ENCODE data around the gene MYBL2. TPM values are rescaled to one million over a fixed set of nuclear protein-coding genes. Genes with fewer than 3 reads are reported as not detected.

The MYBL2 gene
- total and polyA plus RNA-seq, 2 donors from 2014 or later, result 1.3 TPM; not detected in 1

DNA sequence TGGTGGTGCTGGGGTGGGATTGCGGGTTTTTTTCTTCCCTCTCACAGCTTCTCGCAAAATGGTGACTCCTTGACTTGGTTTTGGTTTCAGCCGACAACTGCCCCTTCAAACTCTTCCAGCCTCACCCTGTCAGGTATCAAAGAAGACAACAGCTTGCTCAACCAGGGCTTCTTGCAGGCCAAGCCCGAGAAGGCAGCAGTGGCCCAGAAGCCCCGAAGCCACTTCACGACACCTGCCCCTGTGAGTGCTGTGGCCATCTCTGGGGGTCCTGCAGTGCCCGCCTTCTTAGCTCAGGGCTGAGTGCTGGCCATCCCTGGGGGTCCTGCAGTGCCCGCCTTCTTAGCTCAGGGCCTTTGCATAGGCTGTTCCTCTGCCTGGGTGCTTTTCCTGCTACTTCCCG is 48.1 kb downstream of the MYBL2 start:
- intact Hi-C loops (cut with DNase I), result no loop called here
- no peaks in the 10 kb centered on the region for H3K9me3 ChIP-seq (ENCODE audit: control insufficient read depth in 2 of 3, insufficient read depth in 1 of 3, low read length in 3 of 3)
- H3K27ac ChIP-seq (ENCODE audit: low read depth in 2 of 2, low read length in 2 of 2), result no peak overlapping the region
- no peaks in the 10 kb centered on the region for H3K36me3 ChIP-seq (ENCODE audit: control insufficient read depth in 2 of 3, insufficient read depth in 3 of 3, low read length in 3 of 3)
- FAIRE-seq, result no peak
- no peaks in the 10 kb centered on the region for H3K27me3 ChIP-seq (ENCODE audit: control insufficient read depth, insufficient read depth, low read length)
- TF ChIP-seq CTCF (IDR thresholded peaks at IDR 0.05; ENCODE audit: borderline replicate concordance, extremely low read depth, insufficient read depth), result no peak
- H3K4me3 ChIP-seq (ENCODE audit: low read length in 3 of 3), result no peak overlapping the region
- H3K4me1 ChIP-seq (ENCODE audit: control insufficient read depth in 2 of 3, insufficient read depth in 2 of 3, low read depth in 1 of 3, low read length in 3 of 3), result no peaks in the 10 kb centered on the region
- DNase-seq, result no peak
- H3K9ac ChIP-seq (ENCODE audit: low read length in 3 of 3), result no peak overlapping the region

DNA sequence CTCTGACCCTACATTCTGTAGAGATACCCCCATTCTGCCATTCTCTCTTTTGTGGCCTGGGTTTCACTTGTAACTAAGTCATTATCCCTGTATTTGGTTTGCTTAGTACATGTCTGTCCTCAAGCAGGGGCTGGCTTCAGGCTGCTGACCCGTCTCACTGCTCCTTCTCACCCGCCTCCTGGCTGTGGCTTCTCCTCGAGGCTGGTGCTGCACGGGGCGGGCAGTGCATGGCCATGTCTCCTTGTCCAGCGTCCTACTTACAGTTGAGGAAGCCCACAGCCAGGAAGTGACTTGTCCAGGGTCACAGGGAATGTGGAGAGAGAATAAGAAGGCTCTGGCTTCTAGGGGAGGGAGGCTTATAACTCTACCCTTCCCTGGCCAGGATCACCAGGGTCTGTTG is 48.6 kb downstream of the MYBL2 start:
- DNase-seq (no peak), FAIRE-seq (no peak)
- no peak overlapping the region for H3K27ac ChIP-seq (ENCODE audit: low read depth in 2 of 2, low read length in 2 of 2)
- H3K4me3 ChIP-seq (ENCODE audit: low read length in 3 of 3), result no peak overlapping the region
- no peaks in the 10 kb centered on the region for H3K27me3 ChIP-seq (ENCODE audit: control insufficient read depth, insufficient read depth, low read length)
- no peaks in the 10 kb centered on the region for H3K4me1 ChIP-seq (ENCODE audit: control insufficient read depth in 2 of 3, insufficient read depth in 2 of 3, low read depth in 1 of 3, low read length in 3 of 3)
- no peaks in the 10 kb centered on the region for H3K9me3 ChIP-seq (ENCODE audit: control insufficient read depth in 2 of 3, insufficient read depth in 1 of 3, low read length in 3 of 3)
- H3K36me3 ChIP-seq (ENCODE audit: control insufficient read depth in 2 of 3, insufficient read depth in 3 of 3, low read length in 3 of 3), result no peaks in the 10 kb centered on the region
- intact Hi-C loops (cut with DNase I), result no loop called here
- H3K9ac ChIP-seq (ENCODE audit: low read length in 3 of 3), result no peak overlapping the region
- no peak for TF ChIP-seq CTCF (IDR thresholded peaks at IDR 0.05; ENCODE audit: borderline replicate concordance, extremely low read depth, insufficient read depth)

DNA sequence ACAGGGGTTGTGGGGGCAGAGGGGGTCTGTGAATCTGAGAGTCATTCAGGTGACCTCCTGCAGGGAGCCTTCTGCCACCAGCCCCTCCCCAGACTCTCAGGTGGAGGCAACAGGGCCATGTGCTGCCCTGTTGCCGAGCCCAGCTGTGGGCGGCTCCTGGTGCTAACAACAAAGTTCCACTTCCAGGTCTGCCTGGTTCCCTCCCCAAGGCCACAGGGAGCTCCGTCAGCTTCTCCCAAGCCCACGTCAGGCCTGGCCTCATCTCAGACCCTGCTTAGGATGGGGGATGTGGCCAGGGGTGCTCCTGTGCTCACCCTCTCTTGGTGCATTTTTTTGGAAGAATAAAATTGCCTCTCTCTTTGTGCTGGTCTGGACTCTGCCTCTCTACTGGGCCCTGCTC is 49.2 kb downstream of the MYBL2 start:
- Histone ChIP-seq H3K9ac (ENCODE audit: low read length in 3 of 3) (no peak overlapping the region), H3K27ac (ENCODE audit: low read depth in 2 of 2, low read length in 2 of 2) (no peak overlapping the region), H3K27me3 (ENCODE audit: control insufficient read depth, insufficient read depth, low read length) (no peaks in the 10 kb centered on the region), H3K4me3 (ENCODE audit: low read length in 3 of 3) (no peak overlapping the region), H3K36me3 (ENCODE audit: control insufficient read depth in 2 of 3, insufficient read depth in 3 of 3, low read length in 3 of 3) (no peaks in the 10 kb centered on the region), H3K4me1 (ENCODE audit: control insufficient read depth in 2 of 3, insufficient read depth in 2 of 3, low read depth in 1 of 3, low read length in 3 of 3) (no peaks in the 10 kb centered on the region), H3K9me3 (ENCODE audit: control insufficient read depth in 2 of 3, insufficient read depth in 1 of 3, low read length in 3 of 3) (no peaks in the 10 kb centered on the region)
- no peak for DNase-seq
- FAIRE-seq, result no peak
- intact Hi-C loops (cut with DNase I), result no loop called here
- no peak for TF ChIP-seq CTCF (IDR thresholded peaks at IDR 0.05; ENCODE audit: borderline replicate concordance, extremely low read depth, insufficient read depth)

All from kidney (tissue), 14 donors.